ENCODE data around the gene RIN3.
"Not testable (repeated sequence)": the region's sequence is repeated elsewhere in the genome, so short reads cannot be mapped to it uniquely, and the experiment has no call there.

Gene RIN3

GRCh38 chr14:92688434-92689375, 175.1 kb downstream of the RIN3 start:
- DNase-seq (ENCODE audit: low read depth, low spot score), result no peak

- no peak for DNase-seq (ENCODE audit: low read depth, low spot score)
These were observed 176.8 kb downstream of the RIN3 start for GRCh38 chr14:92690171-92691011.

GRCh38 chr14:92692822-92693226, 179.2 kb downstream of the RIN3 start:
- no peak for DNase-seq (ENCODE audit: low read depth, low spot score)

- no peak for DNase-seq (ENCODE audit: low read depth, low spot score)
These were observed 180.6 kb downstream of the RIN3 start for GRCh38 chr14:92693998-92694795.

GRCh38 chr14:92694807-92695206, 181.2 kb downstream of the RIN3 start:
- no peak for DNase-seq (ENCODE audit: low read depth, low spot score)

- DNase-seq (ENCODE audit: low read depth, low spot score), result no peak
These were observed 182.0 kb downstream of the RIN3 start for GRCh38 chr14:92695562-92695961.

- no peak for DNase-seq (ENCODE audit: low read depth, low spot score)
These were observed 182.8 kb downstream of the RIN3 start for GRCh38 chr14:92696366-92696765.

- no peak for DNase-seq (ENCODE audit: low read depth, low spot score)
These were observed 184.8 kb downstream of the RIN3 start for GRCh38 chr14:92698393-92698792.

- no peak for DNase-seq (ENCODE audit: low read depth, low spot score)
These were observed 188.2 kb downstream of the RIN3 start for GRCh38 chr14:92701826-92702225.

- no peak for DNase-seq (ENCODE audit: low read depth, low spot score)
These were observed 188.9 kb downstream of the RIN3 start for GRCh38 chr14:92702441-92702918.

GRCh38 chr14:92703516-92703915, 189.9 kb downstream of the RIN3 start:
- DNase-seq (ENCODE audit: low read depth, low spot score), result no peak

- no peak for DNase-seq (ENCODE audit: low read depth, low spot score)
These were observed 190.6 kb downstream of the RIN3 start for GRCh38 chr14:92704036-92704804.

- no peak for DNase-seq (ENCODE audit: low read depth, low spot score)
These were observed 191.2 kb downstream of the RIN3 start for GRCh38 chr14:92704821-92705220.

- no peak for DNase-seq (ENCODE audit: low read depth, low spot score)
These were observed 192.8 kb downstream of the RIN3 start for GRCh38 chr14:92706386-92706785.

- no peak for DNase-seq (ENCODE audit: low read depth, low spot score)
These were observed 195.9 kb downstream of the RIN3 start for GRCh38 chr14:92709340-92710000.

GRCh38 chr14:92710001-92710341, 196.4 kb downstream of the RIN3 start:
- DNase-seq (ENCODE audit: low read depth, low spot score), result no peak

GRCh38 chr14:92711976-92712653, 198.5 kb downstream of the RIN3 start:
- no peak for DNase-seq (ENCODE audit: low read depth, low spot score)

GRCh38 chr14:92712654-92713051, 199.1 kb downstream of the RIN3 start:
- DNase-seq (ENCODE audit: low read depth, low spot score), result no peak

- DNase-seq (ENCODE audit: low read depth, low spot score), result not testable (repeated sequence)
These were observed 201.2 kb downstream of the RIN3 start for GRCh38 chr14:92714739-92715307.
